Loucy (cell line): Measurements from ENCODE around the gene AUH.

Experiments
- H2AFZ ChIP-seq: fragments of 200-600 bp; sonication (generic); 2 replicates; pipeline ENCODE4 v1.6.0; 2016; ENCODE audit warnings: antibody characterized with exemption, mild to moderate bottlenecking, low read length, moderate library complexity
- H3F3A ChIP-seq: fragments of 200-600 bp; 2 replicates; pipeline ENCODE4 v1.6.0; 2016; ENCODE audit warnings: antibody characterized with exemption, low read depth, mild to moderate bottlenecking
- H3K27me3 ChIP-seq: fragments of 200-600 bp; sonication (generic); 2 replicates; pipeline ENCODE4 v1.6.1; 2014; ENCODE audit warnings: low read length, mild to moderate bottlenecking; ENCODE audit not compliant: insufficient read depth, poor library complexity, severe bottlenecking
- H3K36me3 ChIP-seq: fragments of 200-600 bp; sonication (generic); 2 replicates; pipeline ENCODE4 v1.6.1; 2016; ENCODE audit warnings: low read length; ENCODE audit not compliant: insufficient read depth
- H3K4me1 ChIP-seq: fragments of 200-600 bp; sonication (generic); 2 replicates; pipeline ENCODE4 v1.5.1; 2014; ENCODE audit warnings: low read length, mild to moderate bottlenecking; ENCODE audit not compliant: insufficient read depth, poor library complexity, severe bottlenecking
- H3K4me2 ChIP-seq: fragments of 200-600 bp; sonication (generic); 2 replicates; pipeline ENCODE4 v1.6.0; 2014; ENCODE audit warnings: antibody characterized with exemption, low read length, low read depth, mild to moderate bottlenecking; ENCODE audit not compliant: poor library complexity, severe bottlenecking
- H3K4me3 ChIP-seq: fragments of 200-600 bp; sonication (generic); 2 replicates; pipeline ENCODE4 v1.5.1; 2014; ENCODE audit warnings: low read length, mild to moderate bottlenecking, mixed read lengths; ENCODE audit not compliant: poor library complexity, severe bottlenecking
- H3K79me2 ChIP-seq: fragments of 200-600 bp; sonication (generic); 2 replicates; pipeline ENCODE4 v1.6.1; 2014; ENCODE audit warnings: low read length; ENCODE audit not compliant: insufficient read depth
- H3K9ac ChIP-seq: fragments of 200-600 bp; sonication (generic); 2 replicates; pipeline ENCODE4 v1.6.0; 2014; ENCODE audit warnings: mild to moderate bottlenecking, low read depth, low read length, moderate library complexity; ENCODE audit not compliant: poor library complexity, severe bottlenecking
- H3K9me2 ChIP-seq: fragments of 200-600 bp; sonication (generic); replicated peaks from 2 replicates; pipeline ENCODE4 v1.6.1; 2016; ENCODE audit warnings: low read depth, low read length, mixed read lengths
- H3K9me3 ChIP-seq: fragments of 200-600 bp; sonication (generic); 2 replicates; pipeline ENCODE4 v1.6.1; 2014; ENCODE audit warnings: mild to moderate bottlenecking, antibody characterized with exemption, low read length, low read depth; ENCODE audit not compliant: insufficient read depth
- H4K20me1 ChIP-seq: fragments of 200-600 bp; sonication (generic); 2 replicates; pipeline ENCODE4 v1.6.0; 2014; ENCODE audit warnings: antibody characterized with exemption, low read length, mild to moderate bottlenecking; ENCODE audit not compliant: insufficient read depth, poor library complexity, severe bottlenecking
- CTCF ChIP-seq: fragments of 200-600 bp; sonication (generic); conservative IDR thresholded peaks from 2 replicates; pipeline ENCODE4 v1.5.1; 2014; ENCODE audit warnings: mild to moderate bottlenecking, antibody characterized with exemption, low read length
- EZH2phosphoT487 ChIP-seq: fragments of 200-600 bp; IDR thresholded peaks from 2 replicates; pipeline ENCODE4 v1.6.1; 2018; ENCODE audit warnings: antibody characterized with exemption, mild to moderate bottlenecking, moderate library complexity, borderline replicate concordance

AUH gene

GRCh38 chr9:91253488-91253887, 108.2 kb downstream of the AUH start:
- Histone ChIP-seq H3K9ac (peak overlapping the region; percentile 62), H3F3A (no peaks in the 10 kb centered on the region)

GRCh38 chr9:91248707-91249106, 113.0 kb downstream of the AUH start:
- Histone ChIP-seq H4K20me1 (no peaks in the 10 kb centered on the region), H3F3A (no peaks in the 10 kb centered on the region), H3K4me1 (peaks cover 50% of the 10 kb centered on the region), H3K36me3 (no peaks in the 10 kb centered on the region), H3K9me2 (no peaks in the 10 kb centered on the region), H2AFZ (no peak overlapping the region), H3K4me2 (no peak overlapping the region), H3K9ac (no peak overlapping the region), H3K4me3 (no peak overlapping the region), H3K27me3 (no peaks in the 10 kb centered on the region), H3K9me3 (no peaks in the 10 kb centered on the region), H3K79me2 (no peaks in the 10 kb centered on the region)
- TF ChIP-seq EZH2phosphoT487 (no peak), CTCF (no peak)

More at GRCh38 chr9:91253488-91253887, 108.2 kb downstream of the AUH start:
- Histone ChIP-seq H3K79me2 (no peaks in the 10 kb centered on the region), H3K9me2 (no peaks in the 10 kb centered on the region), H3K4me2 (peak overlapping the region; percentile 74), H3K4me1 (peaks cover 69% of the 10 kb centered on the region), H2AFZ (no peak overlapping the region), H3K4me3 (no peak overlapping the region), H3K9me3 (no peaks in the 10 kb centered on the region), H3K27me3 (no peaks in the 10 kb centered on the region), H3K36me3 (no peaks in the 10 kb centered on the region), H4K20me1 (no peaks in the 10 kb centered on the region)
- TF ChIP-seq CTCF, result peak; percentile 75
- no peak for TF ChIP-seq EZH2phosphoT487

GRCh38 chr9:91247278-91247677, 114.4 kb downstream of the AUH start:
- H4K20me1 ChIP-seq, result no peaks in the 10 kb centered on the region
- no peaks in the 10 kb centered on the region for H3K9me3 ChIP-seq
- H3K4me2 ChIP-seq, result no peak overlapping the region
- H3K79me2 ChIP-seq, result no peaks in the 10 kb centered on the region
- H3K9me2 ChIP-seq, result no peaks in the 10 kb centered on the region
- peaks cover 42% of the 10 kb centered on the region for H3K4me1 ChIP-seq
- no peaks in the 10 kb centered on the region for H3K36me3 ChIP-seq
- H3K9ac ChIP-seq, result no peak overlapping the region
- no peaks in the 10 kb centered on the region for H3F3A ChIP-seq
- TF ChIP-seq EZH2phosphoT487, result no peak
- TF ChIP-seq CTCF, result no peak
- H3K27me3 ChIP-seq, result no peaks in the 10 kb centered on the region
- H3K4me3 ChIP-seq, result no peak overlapping the region
- H2AFZ ChIP-seq, result no peak overlapping the region
